Hepatocyte (in vitro differentiated cells): ENCODE data around the gene GLS. TPM values are rescaled to one million over a fixed set of nuclear protein-coding genes. Genes with fewer than 3 reads are reported as not detected.

Experiments
- DNase-seq: peaks from one replicate; pipeline ENCODE4 v3.0.0-alpha.2; 2016; ENCODE audit warnings: low spot score
- H2AFZ ChIP-seq: fragments of 200-600 bp; sonication (generic); 2 replicates; pipeline ENCODE4 v1.6.0; 2016; ENCODE audit warnings: antibody characterized with exemption, mild to moderate bottlenecking
- H3K27ac ChIP-seq: fragments of 200-600 bp; sonication (generic); 2 replicates; pipeline ENCODE4 v1.5.1; 2016; ENCODE audit warnings: mild to moderate bottlenecking
- H3K27me3 ChIP-seq: fragments of 200-600 bp; sonication (generic); 2 replicates; pipeline ENCODE4 v1.6.1; 2016
- H3K36me3 ChIP-seq: fragments of 200-600 bp; sonication (generic); replicated peaks from 2 replicates; pipeline ENCODE4 v1.5.1; 2016; ENCODE audit warnings: low read depth; ENCODE audit not compliant: insufficient read depth
- H3K4me1 ChIP-seq: fragments of 200-600 bp; sonication (generic); 2 replicates; pipeline ENCODE4 v1.5.1; 2016; ENCODE audit warnings: mild to moderate bottlenecking, moderate library complexity; ENCODE audit not compliant: insufficient read depth
- H3K4me2 ChIP-seq: fragments of 200-600 bp; sonication (generic); 2 replicates; pipeline ENCODE4 v1.6.0; 2016
- H3K4me3 ChIP-seq: fragments of 200-600 bp; sonication (generic); 2 replicates; pipeline ENCODE4 v1.5.1; 2016; ENCODE audit warnings: mild to moderate bottlenecking
- H3K79me2 ChIP-seq: fragments of 200-600 bp; sonication (generic); 2 replicates; pipeline ENCODE4 v1.6.0; 2017; ENCODE audit warnings: mild to moderate bottlenecking
- H3K9me2 ChIP-seq: fragments of 200-600 bp; sonication (generic); replicated peaks from 2 replicates; pipeline ENCODE4 v1.6.0; 2017; ENCODE audit warnings: mild to moderate bottlenecking; ENCODE audit not compliant: insufficient read depth
- H3K9me3 ChIP-seq: fragments of 200-600 bp; sonication (generic); 2 replicates; pipeline ENCODE4 v1.5.1; 2016; ENCODE audit warnings: low read depth, mild to moderate bottlenecking
- H4K20me1 ChIP-seq: fragments of 200-600 bp; sonication (generic); 2 replicates; pipeline ENCODE4 v1.6.0; 2016; ENCODE audit warnings: mild to moderate bottlenecking; ENCODE audit not compliant: insufficient read depth, poor library complexity, severe bottlenecking
- EZH2 ChIP-seq: fragments of 200-600 bp; sonication (generic); IDR thresholded peaks from 2 replicates; pipeline ENCODE4 v1.6.1; 2016; ENCODE audit warnings: antibody characterized with exemption, mild to moderate bottlenecking, borderline replicate concordance
- EZH2phosphoT487 ChIP-seq: fragments of 200-600 bp; sonication (generic); IDR thresholded peaks from one replicate; pipeline ENCODE4 v1.6.1; 2018; ENCODE audit warnings: antibody characterized with exemption, mild to moderate bottlenecking, low read depth, moderate library complexity; ENCODE audit not compliant: unreplicated experiment, severe bottlenecking
- WGBS: methylation state at CpG from one replicate; pipeline ENCODE4 v1.1.6; 2016; ENCODE audit warnings: low lambda C conversion rate; ENCODE audit errors: missing lambda C conversion rate; 5-methylcytosine and 5-hydroxymethylcytosine counted together
- polyA plus RNA-seq: library from polyadenylated mRNA; unstranded; fragments of >200 nt; fragmentation: Nextera tagmentation; extraction: Ambion mirVana; gene quantifications from 2 replicates; pipeline ENCODE4 v1.2.1, GENCODE V29; 2016
- total RNA-seq: library from RNA; depleted of rRNA; stranded (reverse); fragments of >200 nt; gene quantifications from 2 replicates; pipeline ENCODE4 v1.2.3, GENCODE V29; 2014
- TF ChIP-seq, protein P1 (sequence below): fragments of 200-600 bp; sonication (generic); IDR thresholded peaks from 2 replicates; pipeline ENCODE4 v1.5.1; 2016; ENCODE audit warnings: antibody characterized with exemption, mild to moderate bottlenecking; ENCODE audit not compliant: poor library complexity

Gene GLS
- total and polyA plus RNA-seq, 2 experiments from 2014 or later: 78.8 to 460 TPM

GRCh38 chr2:190854726-190855125 is 25.9 kb upstream of the GLS start:
- no peaks in the 10 kb centered on the region for H4K20me1 ChIP-seq
- peaks cover 20% of the 10 kb centered on the region for H3K4me1 ChIP-seq
- DNase-seq: no peak
- no peak overlapping the region for H3K4me3 ChIP-seq
- no peaks in the 10 kb centered on the region for H3K9me3 ChIP-seq
- H2AFZ ChIP-seq: no peak overlapping the region
- WGBS: 100% methylated on average over 1 of the region's 1 CpG
- H3K9me2 ChIP-seq: no peaks in the 10 kb centered on the region
- no peak for TF ChIP-seq EZH2phosphoT487
- TF ChIP-seq, protein P1, sequence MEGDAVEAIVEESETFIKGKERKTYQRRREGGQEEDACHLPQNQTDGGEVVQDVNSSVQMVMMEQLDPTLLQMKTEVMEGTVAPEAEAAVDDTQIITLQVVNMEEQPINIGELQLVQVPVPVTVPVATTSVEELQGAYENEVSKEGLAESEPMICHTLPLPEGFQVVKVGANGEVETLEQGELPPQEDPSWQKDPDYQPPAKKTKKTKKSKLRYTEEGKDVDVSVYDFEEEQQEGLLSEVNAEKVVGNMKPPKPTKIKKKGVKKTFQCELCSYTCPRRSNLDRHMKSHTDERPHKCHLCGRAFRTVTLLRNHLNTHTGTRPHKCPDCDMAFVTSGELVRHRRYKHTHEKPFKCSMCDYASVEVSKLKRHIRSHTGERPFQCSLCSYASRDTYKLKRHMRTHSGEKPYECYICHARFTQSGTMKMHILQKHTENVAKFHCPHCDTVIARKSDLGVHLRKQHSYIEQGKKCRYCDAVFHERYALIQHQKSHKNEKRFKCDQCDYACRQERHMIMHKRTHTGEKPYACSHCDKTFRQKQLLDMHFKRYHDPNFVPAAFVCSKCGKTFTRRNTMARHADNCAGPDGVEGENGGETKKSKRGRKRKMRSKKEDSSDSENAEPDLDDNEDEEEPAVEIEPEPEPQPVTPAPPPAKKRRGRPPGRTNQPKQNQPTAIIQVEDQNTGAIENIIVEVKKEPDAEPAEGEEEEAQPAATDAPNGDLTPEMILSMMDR: no peak
- no peak for TF ChIP-seq EZH2
- no peaks in the 10 kb centered on the region for H3K36me3 ChIP-seq
- H3K27ac ChIP-seq: peak overlapping the region; percentile 73
- peak overlapping the region; percentile 18 for H3K4me2 ChIP-seq
- no peaks in the 10 kb centered on the region for H3K79me2 ChIP-seq
- no peaks in the 10 kb centered on the region for H3K27me3 ChIP-seq

- 77% methylated on average over 4 of the region's 4 CpGs for WGBS
- H3K27ac ChIP-seq: peak overlapping the region; percentile 73
Observed at GRCh38 chr2:190855245-190855644, 25.4 kb upstream of the GLS start.

GRCh38 chr2:190856985-190857384 is 23.6 kb upstream of the GLS start:
- Histone ChIP-seq H3K27me3 (no peaks in the 10 kb centered on the region), H3K36me3 (no peaks in the 10 kb centered on the region), H3K4me3 (no peak overlapping the region), H4K20me1 (no peaks in the 10 kb centered on the region), H3K27ac (peak overlapping the region; percentile 77), H3K9me2 (no peaks in the 10 kb centered on the region), H3K9me3 (no peaks in the 10 kb centered on the region), H3K79me2 (no peaks in the 10 kb centered on the region), H3K4me1 (peaks cover 22% of the 10 kb centered on the region), H2AFZ (no peak overlapping the region), H3K4me2 (no peak overlapping the region)
- DNase-seq: no peak
- 100% methylated on average over 1 of the region's 1 CpG for WGBS
- TF ChIP-seq EZH2phosphoT487 (no peak), EZH2 (no peak)
- TF ChIP-seq, protein P1: no peak

More at GRCh38 chr2:190855245-190855644, 25.4 kb upstream of the GLS start:
- Histone ChIP-seq H4K20me1 (no peaks in the 10 kb centered on the region), H2AFZ (no peak overlapping the region), H3K9me3 (no peaks in the 10 kb centered on the region), H3K4me2 (peak overlapping the region; percentile 18), H3K4me1 (peaks cover 22% of the 10 kb centered on the region), H3K9me2 (no peaks in the 10 kb centered on the region), H3K4me3 (no peak overlapping the region), H3K27me3 (no peaks in the 10 kb centered on the region), H3K79me2 (no peaks in the 10 kb centered on the region), H3K36me3 (no peaks in the 10 kb centered on the region)
- no peak for DNase-seq
- TF ChIP-seq EZH2phosphoT487 (no peak), EZH2 (no peak)
- TF ChIP-seq, protein P1: no peak

DNA sequence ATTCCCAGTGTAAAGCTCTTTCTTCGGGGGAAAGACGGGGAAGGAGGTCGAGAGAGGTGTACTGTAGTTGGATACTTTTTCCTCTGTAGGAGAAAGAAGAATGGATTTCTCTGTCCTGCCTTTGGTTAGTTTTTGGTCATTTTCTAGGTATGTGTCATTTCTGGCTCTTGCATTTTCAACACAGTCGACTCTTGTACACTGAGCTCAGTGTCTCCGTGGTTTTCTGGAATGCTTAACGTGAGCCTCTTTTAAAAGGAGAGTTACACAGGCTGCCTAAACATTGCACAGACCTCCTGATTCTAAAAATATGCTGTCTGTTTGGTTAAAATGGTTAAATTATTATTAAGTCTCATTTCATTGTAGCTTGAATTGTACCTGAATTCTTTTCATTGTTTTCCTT is 21.8 kb upstream of the GLS start:
- Histone ChIP-seq H2AFZ (no peak overlapping the region), H3K4me3 (no peak overlapping the region), H3K4me1 (peaks cover 22% of the 10 kb centered on the region), H3K4me2 (peak overlapping the region; percentile 8), H3K9me2 (no peaks in the 10 kb centered on the region), H3K27ac (peak overlapping the region; percentile 46), H3K36me3 (no peaks in the 10 kb centered on the region), H3K79me2 (no peaks in the 10 kb centered on the region), H4K20me1 (no peaks in the 10 kb centered on the region), H3K27me3 (no peaks in the 10 kb centered on the region), H3K9me3 (no peaks in the 10 kb centered on the region)
- TF ChIP-seq EZH2phosphoT487 (no peak), EZH2 (no peak)
- TF ChIP-seq, protein P1: no peak
- 47% methylated on average over 6 of the region's 6 CpGs for WGBS
- DNase-seq: no peak
